ENCODE measurements around the gene BOC. TPM values are rescaled to one million over a fixed set of nuclear protein-coding genes. Genes with fewer than 3 reads are reported as not detected.

BOC gene
- total RNA-seq, 1 donor from 2014 or later, result 4.7 TPM

DNA sequence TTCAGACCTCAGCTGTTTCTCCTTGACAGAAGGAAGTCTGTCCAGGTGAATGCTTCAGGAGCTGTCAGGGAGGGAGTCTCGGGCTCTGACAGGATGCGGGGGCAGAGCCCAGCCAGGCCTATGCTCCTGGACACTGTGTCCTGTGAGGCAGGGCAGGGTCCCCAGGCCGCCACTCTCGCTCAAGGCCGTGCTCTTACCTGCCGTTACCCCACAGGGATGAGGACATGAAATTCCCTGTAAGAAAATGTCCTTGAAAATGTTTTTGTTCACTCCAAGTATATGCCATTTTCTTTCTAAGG, 63.9 kb downstream of the BOC start:
- H3K4me3 ChIP-seq (ENCODE audit: low read depth, low read length), result no peak overlapping the region
- no peaks in the 10 kb centered on the region for H3K36me3 ChIP-seq (ENCODE audit: control insufficient read depth, insufficient read depth, low read length)
- no peak for DNase-seq (ENCODE audit: low read depth)
- no peaks in the 10 kb centered on the region for H3K27me3 ChIP-seq (ENCODE audit: control insufficient read depth, insufficient read depth, low read length)
- TF ChIP-seq, protein P1, sequence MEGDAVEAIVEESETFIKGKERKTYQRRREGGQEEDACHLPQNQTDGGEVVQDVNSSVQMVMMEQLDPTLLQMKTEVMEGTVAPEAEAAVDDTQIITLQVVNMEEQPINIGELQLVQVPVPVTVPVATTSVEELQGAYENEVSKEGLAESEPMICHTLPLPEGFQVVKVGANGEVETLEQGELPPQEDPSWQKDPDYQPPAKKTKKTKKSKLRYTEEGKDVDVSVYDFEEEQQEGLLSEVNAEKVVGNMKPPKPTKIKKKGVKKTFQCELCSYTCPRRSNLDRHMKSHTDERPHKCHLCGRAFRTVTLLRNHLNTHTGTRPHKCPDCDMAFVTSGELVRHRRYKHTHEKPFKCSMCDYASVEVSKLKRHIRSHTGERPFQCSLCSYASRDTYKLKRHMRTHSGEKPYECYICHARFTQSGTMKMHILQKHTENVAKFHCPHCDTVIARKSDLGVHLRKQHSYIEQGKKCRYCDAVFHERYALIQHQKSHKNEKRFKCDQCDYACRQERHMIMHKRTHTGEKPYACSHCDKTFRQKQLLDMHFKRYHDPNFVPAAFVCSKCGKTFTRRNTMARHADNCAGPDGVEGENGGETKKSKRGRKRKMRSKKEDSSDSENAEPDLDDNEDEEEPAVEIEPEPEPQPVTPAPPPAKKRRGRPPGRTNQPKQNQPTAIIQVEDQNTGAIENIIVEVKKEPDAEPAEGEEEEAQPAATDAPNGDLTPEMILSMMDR (IDR thresholded peaks at IDR 0.05; ENCODE audit: insufficient read depth, low read length, poor library complexity, severe bottlenecking), result no peak

DNA sequence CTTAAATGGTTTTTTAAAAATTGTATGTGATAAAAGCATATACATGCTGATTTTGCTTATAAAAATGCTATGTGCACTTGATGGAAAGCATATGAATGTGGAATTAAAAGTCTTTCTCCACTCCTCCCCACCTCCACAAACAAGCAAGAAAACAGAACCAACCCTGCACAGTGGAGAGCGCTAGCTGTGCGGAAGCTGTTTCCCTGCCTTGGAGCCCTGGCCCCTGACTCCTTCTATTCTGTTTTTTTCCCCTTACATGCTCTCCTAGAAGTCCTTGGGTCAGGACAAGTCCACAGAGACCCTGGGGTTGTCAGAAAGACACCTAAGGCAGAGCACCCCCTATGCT, 64.2 kb downstream of the BOC start:
- no peaks in the 10 kb centered on the region for H3K36me3 ChIP-seq (ENCODE audit: control insufficient read depth, insufficient read depth, low read length)
- no peak for DNase-seq (ENCODE audit: low read depth)
- H3K27me3 ChIP-seq (ENCODE audit: control insufficient read depth, insufficient read depth, low read length), result no peaks in the 10 kb centered on the region
- TF ChIP-seq, protein P1 (IDR thresholded peaks at IDR 0.05; ENCODE audit: insufficient read depth, low read length, poor library complexity, severe bottlenecking), result no peak
- H3K4me3 ChIP-seq (ENCODE audit: low read depth, low read length), result no peak overlapping the region

DNA sequence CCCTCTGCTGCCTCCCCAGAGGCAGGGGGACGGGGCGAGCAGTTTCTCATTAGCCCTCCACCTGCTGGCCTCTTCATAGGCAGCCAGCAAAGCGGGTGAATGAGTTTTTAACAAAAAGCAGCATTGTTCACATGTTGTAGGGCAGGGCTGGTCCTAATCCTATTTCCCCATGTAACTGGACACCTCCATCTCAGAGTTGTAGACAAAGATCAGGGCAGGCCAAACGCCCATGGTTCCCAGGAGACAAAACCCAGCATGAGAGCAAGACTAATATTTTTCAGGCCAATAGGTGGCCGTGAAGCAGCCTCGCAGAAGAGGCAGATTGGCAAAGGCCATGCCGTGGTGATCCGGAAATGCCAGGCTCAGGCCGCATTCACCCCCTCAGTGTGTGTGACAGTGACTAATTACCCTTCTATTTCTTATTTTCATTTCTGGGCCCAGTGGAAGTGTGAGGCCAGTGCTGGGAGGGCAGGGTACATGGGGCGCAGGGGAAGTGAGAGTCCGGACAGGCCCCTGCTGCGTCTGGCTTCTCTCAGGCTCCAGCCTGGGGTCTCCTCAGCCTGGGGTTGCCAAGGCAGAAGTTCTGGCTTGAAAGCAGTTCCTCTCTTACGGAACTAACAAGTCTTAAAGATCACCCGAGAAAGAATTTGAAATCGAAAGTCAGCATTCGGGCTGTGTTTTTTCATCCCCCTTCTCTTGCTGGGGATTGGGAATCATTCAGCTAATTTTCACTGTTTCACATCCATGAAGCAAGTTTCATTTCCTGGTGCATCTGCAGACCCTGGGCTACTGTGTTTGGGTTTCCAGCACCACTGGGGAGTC, 64.8 kb downstream of the BOC start:
- DNase-seq (ENCODE audit: low read depth), result no peak
- Histone ChIP-seq H3K27me3 (ENCODE audit: control insufficient read depth, insufficient read depth, low read length) (no peaks in the 10 kb centered on the region), H3K36me3 (ENCODE audit: control insufficient read depth, insufficient read depth, low read length) (no peaks in the 10 kb centered on the region), H3K4me3 (ENCODE audit: low read depth, low read length) (no peak overlapping the region)
- TF ChIP-seq, protein P1 (IDR thresholded peaks at IDR 0.05; ENCODE audit: insufficient read depth, low read length, poor library complexity, severe bottlenecking), result peak; percentile 25

DNA sequence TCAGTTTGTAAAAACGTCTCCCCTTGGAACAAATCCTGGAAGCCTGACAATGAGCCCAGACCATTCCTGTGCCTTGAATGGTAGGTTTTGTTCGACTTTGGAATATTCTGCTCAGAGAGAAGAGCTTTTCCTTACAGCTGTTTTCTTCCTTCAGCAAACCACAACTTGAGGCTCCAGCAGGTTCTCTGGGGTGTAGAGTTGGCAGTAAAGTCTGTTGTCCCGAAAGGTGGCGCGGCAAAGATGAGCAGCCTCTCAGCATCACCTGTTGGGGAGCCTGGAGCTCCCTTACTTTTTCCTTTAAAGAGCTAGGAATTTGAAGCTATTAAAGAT, 65.4 kb downstream of the BOC start:
- TF ChIP-seq, protein P1 (IDR thresholded peaks at IDR 0.05; ENCODE audit: insufficient read depth, low read length, poor library complexity, severe bottlenecking), result no peak
- Histone ChIP-seq H3K4me3 (ENCODE audit: low read depth, low read length) (no peak overlapping the region), H3K27me3 (ENCODE audit: control insufficient read depth, insufficient read depth, low read length) (no peaks in the 10 kb centered on the region), H3K36me3 (ENCODE audit: control insufficient read depth, insufficient read depth, low read length) (no peaks in the 10 kb centered on the region)
- no peak for DNase-seq (ENCODE audit: low read depth)

DNA sequence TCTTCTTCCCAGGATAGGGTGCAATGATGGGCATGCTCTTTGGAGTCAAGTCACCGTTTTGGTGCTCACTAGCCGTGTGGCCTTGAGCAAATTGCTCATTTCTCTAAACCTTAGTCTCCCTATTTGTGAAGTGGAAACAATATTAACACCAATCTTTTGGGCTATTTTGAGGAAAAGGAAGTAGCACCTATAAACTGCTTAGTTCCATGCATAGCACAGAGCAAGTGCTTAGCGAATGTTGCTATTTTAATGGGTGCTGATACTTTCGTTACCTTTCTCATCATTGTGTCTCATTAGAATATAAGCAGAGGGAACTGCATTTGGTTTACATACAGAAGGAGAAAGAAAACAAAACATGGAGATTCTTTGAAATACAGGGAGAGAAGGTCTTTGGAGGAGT, 66.1 kb downstream of the BOC start:
- Histone ChIP-seq H3K36me3 (ENCODE audit: control insufficient read depth, insufficient read depth, low read length) (no peaks in the 10 kb centered on the region), H3K4me3 (ENCODE audit: low read depth, low read length) (no peak overlapping the region), H3K27me3 (ENCODE audit: control insufficient read depth, insufficient read depth, low read length) (no peaks in the 10 kb centered on the region)
- DNase-seq (ENCODE audit: low read depth), result no peak
- TF ChIP-seq, protein P1 (IDR thresholded peaks at IDR 0.05; ENCODE audit: insufficient read depth, low read length, poor library complexity, severe bottlenecking), result no peak

DNA sequence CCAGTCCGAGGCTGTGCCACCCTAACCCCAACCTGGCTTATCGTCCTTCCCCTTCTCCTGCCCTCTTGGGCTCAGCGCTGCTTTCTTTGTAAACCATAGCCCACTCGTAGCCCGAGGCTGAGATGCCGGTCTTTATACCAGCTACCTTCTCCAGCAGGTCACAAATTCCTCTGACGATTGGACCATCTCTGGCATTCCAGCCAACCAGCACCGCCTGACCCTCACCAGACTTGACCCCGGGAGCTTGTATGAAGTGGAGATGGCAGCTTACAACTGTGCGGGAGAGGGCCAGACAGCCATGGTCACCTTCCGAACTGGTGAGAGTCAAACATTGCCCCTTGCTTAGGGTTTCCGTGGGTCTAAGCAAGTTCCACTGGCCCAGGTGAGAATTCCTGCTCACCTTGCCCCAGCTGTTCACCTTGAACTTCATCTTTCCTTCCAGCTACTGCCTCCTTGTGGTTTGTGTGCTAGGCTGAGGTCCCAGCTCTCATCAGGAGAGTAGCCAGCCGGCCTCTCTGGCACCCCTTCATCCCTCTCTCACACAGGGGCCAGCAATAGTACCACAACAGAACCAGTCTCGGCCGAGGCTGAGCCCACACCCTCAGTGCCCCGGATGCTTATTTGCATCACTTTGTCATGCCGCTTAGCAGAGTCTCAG, 66.7 kb downstream of the BOC start:
- no peak for DNase-seq (ENCODE audit: low read depth)
- TF ChIP-seq, protein P1 (IDR thresholded peaks at IDR 0.05; ENCODE audit: insufficient read depth, low read length, poor library complexity, severe bottlenecking), result no peak
- no peaks in the 10 kb centered on the region for H3K36me3 ChIP-seq (ENCODE audit: control insufficient read depth, insufficient read depth, low read length)
- H3K4me3 ChIP-seq (ENCODE audit: low read depth, low read length), result no peak overlapping the region
- no peaks in the 10 kb centered on the region for H3K27me3 ChIP-seq (ENCODE audit: control insufficient read depth, insufficient read depth, low read length)

All from kidney epithelial cell (primary cell).